Measurements from ENCODE around the gene FANCC. TPM values are rescaled to one million over a fixed set of nuclear protein-coding genes. Genes with fewer than 3 reads are reported as not detected.

FANCC gene
- total and polyA plus RNA-seq, 2 donors, result 4.1 to 4.8 TPM

DNA sequence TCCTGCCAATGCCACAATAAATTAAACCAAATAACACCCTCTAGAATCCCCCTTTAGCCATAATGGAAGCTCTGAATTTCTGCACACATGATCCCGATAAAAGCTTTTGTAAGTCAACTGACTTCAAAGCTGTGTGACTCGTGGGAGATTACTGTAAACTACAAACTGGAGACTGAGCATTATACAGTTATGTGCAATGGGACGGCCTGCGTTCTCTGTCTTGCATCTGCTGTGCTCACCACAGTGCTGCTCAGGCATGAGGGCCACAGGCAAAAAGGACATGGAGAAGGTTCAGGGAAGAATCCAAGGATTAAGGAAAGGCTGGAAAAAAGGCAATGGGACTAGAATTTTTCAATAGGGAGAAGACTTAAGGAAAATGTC, 184.2 kb downstream of the FANCC start:
- DNase-seq (ENCODE audit: low read depth in 6 of 9, low spot score in 9 of 9), result no peak
- Histone ChIP-seq H3K9me3 (ENCODE audit: control insufficient read depth in 2 of 2, insufficient read depth in 1 of 2, low read length in 1 of 2) (no peaks in the 10 kb centered on the region), H3K4me1 (ENCODE audit: control insufficient read depth in 2 of 2, insufficient read depth in 2 of 2, low read length in 2 of 2) (no peaks in the 10 kb centered on the region), H3K36me3 (ENCODE audit: control insufficient read depth in 2 of 2, insufficient read depth in 2 of 2, low read length in 1 of 2) (peaks cover 0 to 5% of the 10 kb centered on the region in 2 donors), H3K4me3 (ENCODE audit: low read length in 2 of 2) (no peak overlapping the region), H3K27me3 (ENCODE audit: control insufficient read depth in 2 of 2, insufficient read depth in 1 of 2, low read length in 1 of 2) (no peaks in the 10 kb centered on the region), H3K27ac (ENCODE audit: low read depth in 1 of 2, low read length in 1 of 2) (no peak overlapping the region)
- WGBS, result 99% methylated on average over 4 of the region's 4 CpGs

GRCh38 chr9:95132366-95133324, 184.9 kb downstream of the FANCC start:
- 93% methylated on average over 17 of the region's 17 CpGs for WGBS
- H3K27ac ChIP-seq (ENCODE audit: low read depth in 1 of 2, low read length in 1 of 2), result no peak overlapping the region
- H3K27me3 ChIP-seq (ENCODE audit: control insufficient read depth in 2 of 2, insufficient read depth in 1 of 2, low read length in 1 of 2), result no peaks in the 10 kb centered on the region
- no peaks in the 10 kb centered on the region for H3K4me1 ChIP-seq (ENCODE audit: control insufficient read depth in 2 of 2, insufficient read depth in 2 of 2, low read length in 2 of 2)
- peaks cover 0 to 5% of the 10 kb centered on the region in 2 donors for H3K36me3 ChIP-seq (ENCODE audit: control insufficient read depth in 2 of 2, insufficient read depth in 2 of 2, low read length in 1 of 2)
- H3K9me3 ChIP-seq (ENCODE audit: control insufficient read depth in 2 of 2, insufficient read depth in 1 of 2, low read length in 1 of 2), result no peaks in the 10 kb centered on the region
- no peak overlapping the region for H3K4me3 ChIP-seq (ENCODE audit: low read length in 2 of 2)
- no peak for DNase-seq (ENCODE audit: low read depth in 6 of 9, low spot score in 9 of 9)

DNA sequence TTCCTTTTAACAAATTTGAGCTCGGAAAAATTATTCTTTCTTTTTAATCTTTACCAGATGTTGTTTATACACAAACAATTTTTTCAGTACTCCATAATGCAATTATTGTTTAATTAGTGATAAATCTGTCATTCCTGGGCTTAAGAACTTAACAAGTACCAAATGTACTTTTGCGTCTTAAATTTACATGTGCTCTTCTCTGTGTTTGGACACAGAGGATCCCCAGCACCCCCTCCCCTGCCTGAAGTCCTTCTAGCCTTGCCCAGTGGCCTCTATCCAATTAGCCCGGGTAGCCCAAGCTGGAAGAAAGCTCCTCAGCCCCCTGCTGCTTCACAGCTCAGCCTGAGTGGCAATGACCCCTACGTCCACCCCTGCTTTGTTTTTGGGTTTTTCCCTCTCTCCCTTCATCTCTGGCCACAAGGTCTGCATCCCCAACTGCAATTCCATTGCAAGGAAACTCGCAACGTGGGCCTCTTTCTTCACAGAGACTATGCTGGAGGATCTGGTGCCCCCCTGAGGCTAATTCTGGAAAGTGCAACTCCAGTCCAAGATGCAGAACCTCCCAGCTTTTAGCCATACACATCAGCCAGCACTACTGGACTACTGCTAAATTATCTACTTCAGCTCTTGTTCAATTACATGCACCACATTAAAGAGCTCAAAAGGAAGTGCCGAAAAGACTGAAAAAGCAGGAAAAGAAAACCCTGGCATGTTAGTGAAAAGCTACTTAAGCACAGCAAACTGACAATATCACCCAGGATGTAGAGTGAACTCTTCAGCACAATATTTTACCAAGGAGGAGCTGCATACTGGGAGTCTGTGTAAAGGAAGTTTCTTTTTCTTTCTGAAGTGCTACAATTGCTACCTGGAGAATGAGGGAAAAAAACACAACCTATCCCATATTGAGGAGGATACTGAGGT, 186.2 kb downstream of the FANCC start:
- H3K27ac ChIP-seq (ENCODE audit: low read depth in 1 of 2, low read length in 1 of 2), result no peak overlapping the region
- H3K36me3 ChIP-seq (ENCODE audit: control insufficient read depth in 2 of 2, insufficient read depth in 2 of 2, low read length in 1 of 2), result peaks cover 0 to 5% of the 10 kb centered on the region in 2 donors
- H3K27me3 ChIP-seq (ENCODE audit: control insufficient read depth in 2 of 2, insufficient read depth in 1 of 2, low read length in 1 of 2), result no peaks in the 10 kb centered on the region
- H3K4me1 ChIP-seq (ENCODE audit: control insufficient read depth in 2 of 2, insufficient read depth in 2 of 2, low read length in 2 of 2), result peaks cover 0 to 4% of the 10 kb centered on the region in 2 donors
- peak in 7 of 9 donors; percentile 22 to 69 (median 41) for DNase-seq (ENCODE audit: low read depth in 6 of 9, low spot score in 9 of 9)
- 59% methylated on average over 7 of the region's 7 CpGs for WGBS
- H3K4me3 ChIP-seq (ENCODE audit: low read length in 2 of 2), result no peak overlapping the region
- H3K9me3 ChIP-seq (ENCODE audit: control insufficient read depth in 2 of 2, insufficient read depth in 1 of 2, low read length in 1 of 2), result no peaks in the 10 kb centered on the region

- H3K36me3 ChIP-seq (ENCODE audit: control insufficient read depth in 2 of 2, insufficient read depth in 2 of 2, low read length in 1 of 2), result peaks cover 0 to 5% of the 10 kb centered on the region in 2 donors
- WGBS, result 98% methylated on average over 5 of the region's 5 CpGs
- no peaks in the 10 kb centered on the region for H3K27me3 ChIP-seq (ENCODE audit: control insufficient read depth in 2 of 2, insufficient read depth in 1 of 2, low read length in 1 of 2)
- H3K9me3 ChIP-seq (ENCODE audit: control insufficient read depth in 2 of 2, insufficient read depth in 1 of 2, low read length in 1 of 2), result no peaks in the 10 kb centered on the region
- H3K4me1 ChIP-seq (ENCODE audit: control insufficient read depth in 2 of 2, insufficient read depth in 2 of 2, low read length in 2 of 2), result peaks cover 0 to 4% of the 10 kb centered on the region in 2 donors
- no peak overlapping the region for H3K27ac ChIP-seq (ENCODE audit: low read depth in 1 of 2, low read length in 1 of 2)
- H3K4me3 ChIP-seq (ENCODE audit: low read length in 2 of 2), result no peak overlapping the region
- no peak for DNase-seq (ENCODE audit: low read depth in 6 of 9, low spot score in 9 of 9)
Observed at GRCh38 chr9:95130484-95130883, 187.0 kb downstream of the FANCC start.

GRCh38 chr9:95129476-95130291, 187.8 kb downstream of the FANCC start:
- Histone ChIP-seq H3K4me1 (ENCODE audit: control insufficient read depth in 2 of 2, insufficient read depth in 2 of 2, low read length in 2 of 2) (peaks cover 0 to 4% of the 10 kb centered on the region in 2 donors), H3K36me3 (ENCODE audit: control insufficient read depth in 2 of 2, insufficient read depth in 2 of 2, low read length in 1 of 2) (peaks cover 3 to 5% of the 10 kb centered on the region in 2 donors), H3K27ac (ENCODE audit: low read depth in 1 of 2, low read length in 1 of 2) (no peak overlapping the region), H3K27me3 (ENCODE audit: control insufficient read depth in 2 of 2, insufficient read depth in 1 of 2, low read length in 1 of 2) (no peaks in the 10 kb centered on the region), H3K4me3 (ENCODE audit: low read length in 2 of 2) (no peak overlapping the region), H3K9me3 (ENCODE audit: control insufficient read depth in 2 of 2, insufficient read depth in 1 of 2, low read length in 1 of 2) (no peaks in the 10 kb centered on the region)
- DNase-seq (ENCODE audit: low read depth in 6 of 9, low spot score in 9 of 9), result no peak
- WGBS, result 98% methylated on average over 8 of the region's 8 CpGs

DNA sequence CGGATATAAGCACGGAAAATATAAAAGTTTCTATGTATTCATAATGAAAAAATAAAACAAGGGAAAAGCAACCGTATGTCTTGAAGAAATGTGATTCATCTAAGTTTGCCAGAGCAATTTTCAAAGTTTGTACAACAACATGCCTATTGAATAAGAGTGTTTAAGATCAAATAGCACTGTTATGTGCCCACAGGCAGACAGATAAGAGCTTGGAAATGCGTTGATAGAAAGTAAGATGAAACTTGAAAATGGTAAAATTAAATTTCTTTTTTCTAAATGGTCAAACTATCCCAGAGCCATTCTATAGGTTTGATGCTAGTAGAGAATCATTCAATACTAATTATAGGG, 189.4 kb downstream of the FANCC start:
- Histone ChIP-seq H3K36me3 (ENCODE audit: control insufficient read depth in 2 of 2, insufficient read depth in 2 of 2, low read length in 1 of 2) (peaks cover 0 to 6% of the 10 kb centered on the region in 2 donors), H3K27ac (ENCODE audit: low read depth in 1 of 2, low read length in 1 of 2) (no peak overlapping the region), H3K9me3 (ENCODE audit: control insufficient read depth in 2 of 2, insufficient read depth in 1 of 2, low read length in 1 of 2) (no peaks in the 10 kb centered on the region), H3K27me3 (ENCODE audit: control insufficient read depth in 2 of 2, insufficient read depth in 1 of 2, low read length in 1 of 2) (no peaks in the 10 kb centered on the region), H3K4me3 (ENCODE audit: low read length in 2 of 2) (no peak overlapping the region), H3K4me1 (ENCODE audit: control insufficient read depth in 2 of 2, insufficient read depth in 2 of 2, low read length in 2 of 2) (peaks cover 0 to 4% of the 10 kb centered on the region in 2 donors)
- no peak for DNase-seq (ENCODE audit: low read depth in 6 of 9, low spot score in 9 of 9)
- WGBS, result 97% methylated on average over 4 of the region's 4 CpGs

GRCh38 chr9:95127249-95128176, 190.0 kb downstream of the FANCC start:
- 35% methylated on average over 35 of the region's 35 CpGs for WGBS
- Histone ChIP-seq H3K27me3 (ENCODE audit: control insufficient read depth in 2 of 2, insufficient read depth in 1 of 2, low read length in 1 of 2) (no peaks in the 10 kb centered on the region), H3K36me3 (ENCODE audit: control insufficient read depth in 2 of 2, insufficient read depth in 2 of 2, low read length in 1 of 2) (peaks cover 0 to 10% of the 10 kb centered on the region in 2 donors), H3K4me1 (ENCODE audit: control insufficient read depth in 2 of 2, insufficient read depth in 2 of 2, low read length in 2 of 2) (peaks cover 0 to 4% of the 10 kb centered on the region in 2 donors), H3K9me3 (ENCODE audit: control insufficient read depth in 2 of 2, insufficient read depth in 1 of 2, low read length in 1 of 2) (no peaks in the 10 kb centered on the region), H3K4me3 (ENCODE audit: low read length in 2 of 2) (no peak overlapping the region), H3K27ac (ENCODE audit: low read depth in 1 of 2, low read length in 1 of 2) (no peak overlapping the region)
- peak in 8 of 9 donors; percentile 9 to 75 (median 46) for DNase-seq (ENCODE audit: low read depth in 6 of 9, low spot score in 9 of 9)

DNA sequence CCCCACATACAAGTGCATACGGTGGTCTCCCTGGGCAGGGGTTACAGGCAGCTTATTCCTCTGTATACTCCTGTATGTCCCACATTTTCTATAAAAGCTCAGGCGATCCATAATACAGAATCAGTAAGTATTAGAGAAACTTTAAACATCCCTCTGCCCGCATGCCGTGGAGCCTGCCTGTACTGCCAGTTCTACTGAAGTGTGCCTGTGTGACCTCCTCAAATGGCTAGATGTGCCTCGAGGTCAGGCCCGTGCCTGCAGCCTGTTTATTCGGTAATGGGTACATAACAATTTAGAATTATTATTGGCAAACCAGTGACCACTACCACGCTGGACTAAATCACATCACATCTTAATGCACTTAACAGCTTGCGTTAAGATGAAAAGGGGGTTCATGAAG, 190.8 kb downstream of the FANCC start:
- H3K4me3 ChIP-seq (ENCODE audit: low read length in 2 of 2), result no peak overlapping the region
- DNase-seq (ENCODE audit: low read depth in 6 of 9, low spot score in 9 of 9), result no peak
- H3K36me3 ChIP-seq (ENCODE audit: control insufficient read depth in 2 of 2, insufficient read depth in 2 of 2, low read length in 1 of 2), result peaks cover 0 to 11% of the 10 kb centered on the region in 2 donors
- H3K9me3 ChIP-seq (ENCODE audit: control insufficient read depth in 2 of 2, insufficient read depth in 1 of 2, low read length in 1 of 2), result no peaks in the 10 kb centered on the region
- 96% methylated on average over 9 of the region's 9 CpGs for WGBS
- H3K4me1 ChIP-seq (ENCODE audit: control insufficient read depth in 2 of 2, insufficient read depth in 2 of 2, low read length in 2 of 2), result peaks cover 0 to 4% of the 10 kb centered on the region in 2 donors
- no peaks in the 10 kb centered on the region for H3K27me3 ChIP-seq (ENCODE audit: control insufficient read depth in 2 of 2, insufficient read depth in 1 of 2, low read length in 1 of 2)
- H3K27ac ChIP-seq (ENCODE audit: low read depth in 1 of 2, low read length in 1 of 2), result no peak overlapping the region
